Activated naive CD8-positive, alpha-beta T cell treated with anti-CD3 and anti-CD28 coated beads, Interleukin-2, amount 50 U/mL, for 24 hours (primary cell): ENCODE results near the gene GATC.

Experiments used
- ATAC-seq: fragments of 150-1000 bp; cut with Tn5 transposase; one replicate; pipeline ENCODE4 v1.10.0; 2021
- DNase-seq: peaks from one replicate; pipeline ENCODE4 v3.0.0; 2021
- H3K27ac Mint-ChIP-seq: one replicate; pipeline ENCODE4 v1.8.0; 2021; ENCODE audit warnings: mild to moderate bottlenecking, mixed read lengths
- H3K27me3 Mint-ChIP-seq: one replicate; pipeline ENCODE4 v1.8.0; 2021; ENCODE audit warnings: mixed read lengths
- H3K36me3 Mint-ChIP-seq: one replicate; pipeline ENCODE4 v1.8.0; 2021; ENCODE audit warnings: low read depth, mixed read lengths
- H3K4me1 Mint-ChIP-seq: one replicate; pipeline ENCODE4 v1.8.0; 2021; ENCODE audit warnings: mixed read lengths
- H3K4me3 Mint-ChIP-seq: one replicate; pipeline ENCODE4 v1.8.0; 2021; ENCODE audit warnings: mild to moderate bottlenecking, moderate library complexity, mixed read lengths
- H3K9me3 Mint-ChIP-seq: one replicate; pipeline ENCODE4 v1.8.0; 2021; ENCODE audit warnings: mixed read lengths

The GATC gene

GRCh38 chr12:120490833-120491512, 44.7 kb downstream of the GATC start:
- H3K27ac Mint-ChIP-seq: no peak overlapping the region
- H3K9me3 Mint-ChIP-seq: no peaks in the 10 kb centered on the region
- ATAC-seq: no peak
- peaks cover 11% of the 10 kb centered on the region for H3K4me1 Mint-ChIP-seq
- H3K27me3 Mint-ChIP-seq: peaks cover 2% of the 10 kb centered on the region
- no peaks in the 10 kb centered on the region for H3K36me3 Mint-ChIP-seq
- DNase-seq: no peak
- no peak overlapping the region for H3K4me3 Mint-ChIP-seq

DNA sequence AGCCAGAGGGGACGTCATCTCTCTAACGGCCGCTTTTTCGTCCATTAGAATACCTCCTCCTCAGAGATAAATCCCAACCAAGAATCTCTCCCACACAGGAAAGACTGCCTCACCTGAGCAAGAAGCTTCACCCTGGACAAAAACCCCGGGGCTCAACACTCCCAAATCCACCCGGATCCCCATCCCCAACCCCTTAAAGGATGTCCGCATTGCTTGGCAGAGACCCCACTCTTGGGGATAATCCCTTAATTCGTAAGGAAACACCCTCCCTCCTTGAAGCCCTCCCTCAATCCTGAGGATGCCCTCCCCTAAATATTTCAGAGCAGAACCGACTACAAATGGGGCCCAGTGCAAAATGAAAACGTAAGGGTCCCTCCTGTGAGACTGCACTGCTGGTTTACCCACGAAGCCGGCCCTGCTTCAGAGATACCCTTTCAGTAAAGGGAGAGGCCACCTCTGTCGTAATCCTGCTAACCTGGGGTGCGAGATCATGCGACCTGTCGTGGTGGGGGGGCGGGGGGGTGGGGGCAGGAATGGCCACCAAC, 49.0 kb downstream of the GATC start:
- peaks cover 24% of the 10 kb centered on the region for H3K4me1 Mint-ChIP-seq
- H3K4me3 Mint-ChIP-seq: peak overlapping the region; percentile 96
- peaks cover 27% of the 10 kb centered on the region for H3K36me3 Mint-ChIP-seq
- ATAC-seq: peak; percentile 4
- H3K27me3 Mint-ChIP-seq: peaks cover 2% of the 10 kb centered on the region
- H3K27ac Mint-ChIP-seq: peak overlapping the region; percentile 94
- no peaks in the 10 kb centered on the region for H3K9me3 Mint-ChIP-seq
- peak; percentile 10 for DNase-seq

- ATAC-seq (peak; percentile 97), DNase-seq (peak; percentile 99)
- no peaks in the 10 kb centered on the region for H3K9me3 Mint-ChIP-seq
- peak within 1 kb of the TSS; percentile 94 for H3K27ac Mint-ChIP-seq
- H3K4me3 Mint-ChIP-seq: peak within 1 kb of the TSS; percentile 96
- peaks cover 2% of the 10 kb centered on the region for H3K27me3 Mint-ChIP-seq
- peaks cover 24% of the 10 kb centered on the region for H3K4me1 Mint-ChIP-seq
- H3K36me3 Mint-ChIP-seq: peaks cover 29% of the 10 kb centered on the region
These were observed 49.6 kb downstream of the GATC start, which contains the start of gene DYNLL1 for GRCh38 chr12:120495731-120496412. Gene DYNLL1 (plus strand): TSS chr12:120496113. CDS start chr12:120496422, 309 bp downstream.

GRCh38 chr12:120496413-120497340, 50.4 kb downstream of the GATC start:
- H3K4me3 Mint-ChIP-seq: peak overlapping the region; percentile 96
- H3K9me3 Mint-ChIP-seq: no peaks in the 10 kb centered on the region
- peaks cover 2% of the 10 kb centered on the region for H3K27me3 Mint-ChIP-seq
- H3K4me1 Mint-ChIP-seq: peaks cover 24% of the 10 kb centered on the region
- ATAC-seq (peak; percentile 20), DNase-seq (peak; percentile 60)
- peak overlapping the region; percentile 94 for H3K27ac Mint-ChIP-seq
- H3K36me3 Mint-ChIP-seq: peaks cover 29% of the 10 kb centered on the region

DNA sequence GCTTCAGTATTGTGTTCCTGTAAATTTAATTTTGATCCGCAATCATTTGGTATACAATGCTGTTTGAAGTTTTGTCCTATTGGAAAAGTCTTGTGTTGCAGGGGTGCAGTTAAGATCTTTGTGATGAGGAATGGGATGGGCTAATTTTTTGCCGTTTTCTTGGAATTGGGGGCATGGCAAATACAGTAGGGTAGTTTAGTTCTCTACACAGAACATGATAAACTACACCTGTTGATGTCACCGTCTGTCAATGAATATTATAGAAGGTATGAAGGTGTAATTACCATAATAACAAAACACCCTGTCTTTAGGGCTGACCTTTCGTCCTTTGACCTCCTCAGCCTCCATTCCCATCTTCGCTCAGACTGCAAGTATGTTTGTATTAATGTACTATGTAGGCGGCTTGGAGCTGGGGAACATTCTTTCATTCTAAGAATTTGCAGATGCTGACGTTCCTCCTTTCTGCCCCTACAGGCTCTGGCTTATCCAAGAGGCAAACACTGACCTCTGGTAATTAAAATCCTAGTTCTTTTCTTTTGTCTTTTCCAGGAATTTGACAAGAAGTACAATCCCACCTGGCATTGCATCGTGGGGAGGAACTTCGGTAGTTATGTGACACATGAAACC, 51.4 kb downstream of the GATC start:
- H3K36me3 Mint-ChIP-seq: peaks cover 30% of the 10 kb centered on the region
- no peaks in the 10 kb centered on the region for H3K9me3 Mint-ChIP-seq
- ATAC-seq (no peak), DNase-seq (no peak)
- peaks cover 24% of the 10 kb centered on the region for H3K4me1 Mint-ChIP-seq
- H3K4me3 Mint-ChIP-seq: peak overlapping the region; percentile 96
- H3K27me3 Mint-ChIP-seq: peaks cover 2% of the 10 kb centered on the region
- H3K27ac Mint-ChIP-seq: peak overlapping the region; percentile 94

DNA sequence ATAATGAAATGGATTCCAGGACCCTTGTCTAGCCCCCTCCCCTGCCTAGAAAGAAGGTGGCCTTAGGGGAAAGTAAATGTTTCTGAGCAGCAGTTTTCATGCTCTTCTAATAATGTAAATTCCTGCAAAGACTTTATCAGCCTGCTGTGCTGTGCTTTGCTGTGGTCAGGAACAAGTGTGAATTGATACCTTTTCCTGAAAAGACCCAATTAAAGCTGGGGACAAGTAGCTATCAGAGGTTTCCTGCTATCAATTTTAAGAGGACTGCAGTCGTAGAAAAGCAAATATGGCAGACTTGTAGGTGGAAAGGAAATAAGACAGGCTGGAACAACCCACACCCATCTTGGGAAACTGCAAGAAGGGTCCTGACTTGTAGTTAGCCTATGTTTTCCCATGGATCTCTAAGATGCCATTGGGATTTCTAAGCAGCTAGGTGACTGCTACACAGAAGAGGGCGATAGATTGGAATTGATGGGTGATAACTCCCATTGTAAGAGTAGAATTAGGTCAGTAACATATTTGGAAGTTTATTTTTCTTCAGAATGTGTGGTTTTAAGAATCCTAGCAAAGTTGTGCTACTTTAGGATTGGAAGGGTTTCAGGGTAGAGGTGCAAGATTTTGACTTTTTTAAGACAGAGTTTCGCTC, 52.7 kb downstream of the GATC start:
- Mint-ChIP-seq H3K27ac (no peak overlapping the region), H3K4me3 (no peak overlapping the region), H3K36me3 (peaks cover 40% of the 10 kb centered on the region)

GRCh38 chr12:120500581-120500980, 54.3 kb downstream of the GATC start:
- Mint-ChIP-seq H3K9me3 (no peaks in the 10 kb centered on the region), H3K4me3 (no peak overlapping the region), H3K36me3 (peaks cover 41% of the 10 kb centered on the region), H3K4me1 (peaks cover 16% of the 10 kb centered on the region), H3K27ac (peak overlapping the region; percentile 2), H3K27me3 (peaks cover 2% of the 10 kb centered on the region)
- no peak for ATAC-seq
- DNase-seq: no peak

More for the DNA sequence above, 52.7 kb downstream of the GATC start:
- Mint-ChIP-seq H3K9me3 (no peaks in the 10 kb centered on the region), H3K4me1 (peaks cover 24% of the 10 kb centered on the region), H3K27me3 (peaks cover 2% of the 10 kb centered on the region)
- ATAC-seq (no peak), DNase-seq (no peak)

- Mint-ChIP-seq H3K27ac (no peak overlapping the region), H3K4me3 (no peak overlapping the region), H3K27me3 (no peaks in the 10 kb centered on the region), H3K9me3 (no peaks in the 10 kb centered on the region), H3K36me3 (peaks cover 23% of the 10 kb centered on the region), H3K4me1 (no peaks in the 10 kb centered on the region)
- DNase-seq: no peak
- ATAC-seq: no peak
These were observed 58.3 kb downstream of the GATC start for GRCh38 chr12:120504587-120504986.

DNA sequence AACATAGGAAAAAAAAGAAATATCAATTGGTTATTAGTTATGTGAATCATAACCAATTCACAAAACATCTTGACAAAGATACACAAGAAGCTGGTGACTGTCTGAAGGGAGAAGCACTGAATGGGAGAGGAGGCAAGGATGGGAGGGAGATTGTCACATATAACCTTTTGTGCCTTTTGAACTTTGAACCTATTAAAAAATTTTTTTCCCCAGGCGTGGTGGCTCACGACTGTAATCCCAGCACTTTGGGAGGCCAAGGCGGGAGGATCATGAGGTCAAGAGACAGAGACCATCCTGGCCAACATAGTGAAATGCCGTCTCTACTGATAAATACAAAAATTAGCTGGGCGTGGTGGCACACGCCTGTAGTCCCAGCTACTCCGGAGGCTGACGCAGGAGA, 62.3 kb downstream of the GATC start:
- no peak overlapping the region for H3K27ac Mint-ChIP-seq
- no peaks in the 10 kb centered on the region for H3K27me3 Mint-ChIP-seq
- ATAC-seq: no peak
- no peak for DNase-seq
- peaks cover 14% of the 10 kb centered on the region for H3K36me3 Mint-ChIP-seq
- no peaks in the 10 kb centered on the region for H3K9me3 Mint-ChIP-seq
- no peaks in the 10 kb centered on the region for H3K4me1 Mint-ChIP-seq
- H3K4me3 Mint-ChIP-seq: no peak overlapping the region
